HepG2 (cell line): ENCODE data around the gene ISG20L2. TPM values are rescaled to one million over a fixed set of nuclear protein-coding genes. Genes with fewer than 3 reads are reported as not detected.

Experiments used
- BHLHE40 ChIP-seq: IDR thresholded peaks from 2 replicates; pipeline ENCODE4 v1.6.1; 2011; ENCODE audit warnings: low read length, improper control_type of control experiment
- CREBL2 ChIP-seq: sonication (generic); formaldehyde crosslinking; IDR thresholded peaks from 2 replicates; pipeline ENCODE4 v1.8.1; 2023; ENCODE audit warnings: missing genetic modification reagents, mild to moderate bottlenecking, borderline replicate concordance
- FOXC1 ChIP-seq: sonication (generic); formaldehyde crosslinking; IDR thresholded peaks from 2 replicates; pipeline ENCODE4 v1.8.0; 2022; ENCODE audit warnings: mild to moderate bottlenecking, missing genetic modification reagents, borderline replicate concordance
- GMEB1 ChIP-seq: sonication (generic); formaldehyde crosslinking; IDR thresholded peaks from 2 replicates; pipeline ENCODE4 v1.5.1; 2020; ENCODE audit warnings: missing genetic modification reagents, mild to moderate bottlenecking, borderline replicate concordance
- HIVEP1 ChIP-seq: sonication (generic); formaldehyde crosslinking; IDR thresholded peaks from 2 replicates; pipeline ENCODE4 v1.4.0; 2020; ENCODE audit warnings: mild to moderate bottlenecking, missing genetic modification reagents
- MNT ChIP-seq: fragments of 450-650 bp; IDR thresholded peaks from 2 replicates; pipeline ENCODE4 v1.6.1; 2016
- NCOA1 ChIP-seq: sonication (generic); formaldehyde crosslinking; IDR thresholded peaks from 2 replicates; pipeline ENCODE4 v1.9.0; 2021; ENCODE audit warnings: missing genetic modification reagents
- PATZ1 ChIP-seq: sonication (generic); formaldehyde crosslinking; IDR thresholded peaks from 2 replicates; pipeline ENCODE4 v1.4.0; 2020; ENCODE audit warnings: missing genetic modification reagents
- SIN3A ChIP-seq: IDR thresholded peaks from 2 replicates; pipeline ENCODE4 v1.6.1; 2011; ENCODE audit warnings: low read depth, mild to moderate bottlenecking, control low read depth, low read length, borderline replicate concordance
- SKIL ChIP-seq: sonication (generic); formaldehyde crosslinking; IDR thresholded peaks from 2 replicates; pipeline ENCODE4 v1.8.0; 2022; ENCODE audit warnings: missing genetic modification reagents, mild to moderate bottlenecking, moderate library complexity, borderline replicate concordance
- ZNF354B ChIP-seq: sonication (generic); formaldehyde crosslinking; IDR thresholded peaks from 2 replicates; pipeline ENCODE4 v1.8.0; 2022; ENCODE audit warnings: mild to moderate bottlenecking, missing genetic modification reagents
- ZNF574 ChIP-seq: sonication (generic); formaldehyde crosslinking; IDR thresholded peaks from 2 replicates; pipeline ENCODE4 v1.4.0; 2020; ENCODE audit warnings: missing genetic modification reagents
- ZNF598 ChIP-seq: sonication (generic); formaldehyde crosslinking; IDR thresholded peaks from 2 replicates; pipeline ENCODE4 v1.5.1; 2020; ENCODE audit warnings: mild to moderate bottlenecking, missing genetic modification reagents, borderline replicate concordance
- ZSCAN25 ChIP-seq: sonication (generic); formaldehyde crosslinking; IDR thresholded peaks from 2 replicates; pipeline ENCODE4 v1.8.0; 2022; ENCODE audit warnings: mild to moderate bottlenecking, missing genetic modification reagents
- polyA plus RNA-seq, 8 experiments: library from polyadenylated mRNA; depleted of rRNA in 3 of 8; stranded (reverse) in 7 of 8; unstranded in 1 of 8; fragments of >200 nt; fragmentation: Illumina TruSeq in 4 of 8; extraction: Trizol in 4 of 8; gene quantifications; 2 replicates each; pipeline versions ENCODE4 v1.2.1 to v1.2.3, GENCODE V29; 2011 to 2016; ENCODE audit warnings: low read depth in 4 of 8, missing spikeins in 1 of 8, mixed read lengths in 1 of 8; ENCODE audit not compliant: insufficient read depth in 1 of 8
- total RNA-seq, 5 experiments: library from RNA; depleted of rRNA; stranded (reverse); fragments of >200 nt; fragmentation: Illumina TruSeq; extraction: Trizol; gene quantifications; 2 replicates each; pipeline ENCODE4 v1.2.3, GENCODE V29; 2016; ENCODE audit warnings: low read depth in 1 of 5

Gene ISG20L2
- total and polyA plus RNA-seq, 2 of the 13 experiments (the other 11 are each of a cell fraction or from before 2014, with no cell fraction given): 19.8 to 21.3 TPM

- TF ChIP-seq GMEB1 (CRISPR knock-in tag) (no peak), ZNF574 (CRISPR knock-in tag) (peak; percentile 88), MNT (no peak), ZNF598 (CRISPR knock-in tag) (0 out of 2 replicates have a peak, but pooled peaks have one; percentile 3), CREBL2 (no peak), BHLHE40 (no peak), PATZ1 (CRISPR knock-in tag) (0 out of 2 replicates have a peak, but pooled peaks have one; percentile 3), HIVEP1 (CRISPR knock-in tag) (0 out of 2 replicates have a peak, but pooled peaks have one; percentile 3), ZSCAN25 (CRISPR knock-in tag) (0 out of 2 replicates have a peak, but pooled peaks have one; percentile 24), ZNF354B (CRISPR knock-in tag) (no peak), SKIL (CRISPR knock-in tag) (no peak), FOXC1 (CRISPR knock-in tag) (no peak), SIN3A (peak; percentile 72; the same call in 1 of the 2 replicates), NCOA1 (CRISPR knock-in tag) (no peak)
These were observed 504 bp downstream of the ISG20L2 start, which contains the start of gene METTL25B (continued) for GRCh38 chr1:156727926-156728598.
